Fibroblast of lung (primary cell): ENCODE data around the gene DDX54. TPM values are rescaled to one million over a fixed set of nuclear protein-coding genes. Genes with fewer than 3 reads are reported as not detected.
"Not testable (repeated sequence)": the region's sequence is repeated elsewhere in the genome, so short reads cannot be mapped to it uniquely, and the experiment has no call there.

ENCODE experiments used
- DNase-seq, 2 donors: peaks; one replicate each; pipeline versions ENCODE4 v3.0.0 to v3.0.0-alpha.2; 2010; ENCODE audit warnings: low read depth in 2 of 2
- H2AFZ ChIP-seq: 2 replicates; pipeline ENCODE4 v1.5.1; 2012; ENCODE audit warnings: low read length, control low read depth, inconsistent platforms
- H3K27ac ChIP-seq: 2 replicates; pipeline ENCODE4 v1.5.1; 2011; ENCODE audit warnings: low read length, control low read depth; ENCODE audit not compliant: insufficient read depth
- H3K27me3 ChIP-seq: 2 replicates; pipeline ENCODE4 v1.5.1; 2011; ENCODE audit warnings: mild to moderate bottlenecking, low read length; ENCODE audit not compliant: control insufficient read depth, insufficient read depth
- H3K36me3 ChIP-seq: 2 replicates; pipeline ENCODE4 v1.5.1; 2011; ENCODE audit warnings: low read length; ENCODE audit not compliant: control insufficient read depth, insufficient read depth
- H3K4me1 ChIP-seq: 2 replicates; pipeline ENCODE4 v1.5.1; 2011; ENCODE audit warnings: low read length; ENCODE audit not compliant: control insufficient read depth, insufficient read depth; ENCODE audit errors: extremely low read depth
- H3K4me2 ChIP-seq: 2 replicates; pipeline ENCODE4 v1.5.1; 2011; ENCODE audit warnings: low read length, control low read depth; ENCODE audit not compliant: insufficient read depth; ENCODE audit errors: extremely low read depth
- H3K4me3 ChIP-seq, 4 experiments: fragments of 200-600 bp in 1 of 4; sonication (generic) in 1 of 4; replicated peaks in 1 of 4; 2 replicates each; pipeline ENCODE4 v1.5.1; 2011 to 2016; ENCODE audit warnings: low read length in 4 of 4, low read depth in 3 of 4, mild to moderate bottlenecking in 3 of 4, control low read depth in 2 of 4, inconsistent platforms in 1 of 4, mixed read lengths in 1 of 4; ENCODE audit not compliant: insufficient read depth in 1 of 4; ENCODE audit errors: control extremely low read depth in 1 of 4
- H3K79me2 ChIP-seq: 2 replicates; pipeline ENCODE4 v1.5.1; 2012; ENCODE audit warnings: mild to moderate bottlenecking, low read length, inconsistent platforms; ENCODE audit not compliant: control insufficient read depth, insufficient read depth
- H3K9ac ChIP-seq: 2 replicates; pipeline ENCODE4 v1.5.1; 2011; ENCODE audit warnings: mild to moderate bottlenecking, low read length, control low read depth; ENCODE audit not compliant: insufficient read depth
- H3K9me3 ChIP-seq: 2 replicates; pipeline ENCODE4 v1.5.1; 2012; ENCODE audit warnings: low read depth, low read length; ENCODE audit not compliant: control insufficient read depth, insufficient read depth
- H4K20me1 ChIP-seq: 2 replicates; pipeline ENCODE4 v1.5.1; 2011; ENCODE audit warnings: low read length; ENCODE audit not compliant: control insufficient read depth, insufficient read depth; ENCODE audit errors: extremely low read depth
- CTCF ChIP-seq, 2 donors: IDR thresholded peaks in 1 of 2; conservative IDR thresholded peaks in 1 of 2; 1 replicate in 1 of 2; 2 replicates in 1 of 2; pipeline ENCODE4 v1.5.1; 2011 to 2012; ENCODE audit warnings: low read length in 2 of 2, control low read depth in 1 of 2, inconsistent platforms in 1 of 2, low read depth in 1 of 2, mild to moderate bottlenecking in 1 of 2
- EZH2 ChIP-seq: IDR thresholded peaks from 2 replicates; pipeline ENCODE4 v1.5.1; 2012; ENCODE audit warnings: low read length, control low read depth, mild to moderate bottlenecking; ENCODE audit errors: missing control alignments
- polyA plus RNA-seq, 2 donors: library from polyadenylated mRNA; depleted of rRNA in 1 of 2; stranded (reverse) in 1 of 2; unstranded in 1 of 2; fragments of >200 nt; gene quantifications; 2 replicates each; pipeline ENCODE4 v1.2.1, GENCODE V29; 2011 to 2012; ENCODE audit warnings: missing spikeins in 1 of 2
- total RNA-seq: library from RNA; depleted of rRNA; stranded (reverse); fragments of >200 nt; gene quantifications from 2 replicates; pipeline ENCODE4 v1.2.1, GENCODE V29; 2014

The DDX54 gene
- total and polyA plus RNA-seq, 2 donors (not counting 1 experiment from before 2014, with no cell fraction given): 20.5 to 23.6 TPM

GRCh38 chr12:113120670-113121370, 64.5 kb downstream of the DDX54 start:
- H2AFZ ChIP-seq: no peak overlapping the region
- TF ChIP-seq CTCF (conservative IDR thresholded peaks at IDR 0.05 in 1 of 2, IDR thresholded peaks at IDR 0.05 in 1 of 2; ENCODE audit: low read depth in 1 of 2, low read length in 2 of 2) (no peak), EZH2 (no peak)
- no peak overlapping the region for H3K4me2 ChIP-seq
- no peaks in the 10 kb centered on the region for H3K9me3 ChIP-seq
- H3K36me3 ChIP-seq: no peaks in the 10 kb centered on the region
- no peaks in the 10 kb centered on the region for H3K79me2 ChIP-seq
- H3K4me3 ChIP-seq: no peak overlapping the region
- no peak overlapping the region for H3K27ac ChIP-seq
- no peak overlapping the region for H3K9ac ChIP-seq
- no peak for DNase-seq
- no peaks in the 10 kb centered on the region for H3K4me1 ChIP-seq
- H3K27me3 ChIP-seq: no peaks in the 10 kb centered on the region
- no peaks in the 10 kb centered on the region for H4K20me1 ChIP-seq

DNA sequence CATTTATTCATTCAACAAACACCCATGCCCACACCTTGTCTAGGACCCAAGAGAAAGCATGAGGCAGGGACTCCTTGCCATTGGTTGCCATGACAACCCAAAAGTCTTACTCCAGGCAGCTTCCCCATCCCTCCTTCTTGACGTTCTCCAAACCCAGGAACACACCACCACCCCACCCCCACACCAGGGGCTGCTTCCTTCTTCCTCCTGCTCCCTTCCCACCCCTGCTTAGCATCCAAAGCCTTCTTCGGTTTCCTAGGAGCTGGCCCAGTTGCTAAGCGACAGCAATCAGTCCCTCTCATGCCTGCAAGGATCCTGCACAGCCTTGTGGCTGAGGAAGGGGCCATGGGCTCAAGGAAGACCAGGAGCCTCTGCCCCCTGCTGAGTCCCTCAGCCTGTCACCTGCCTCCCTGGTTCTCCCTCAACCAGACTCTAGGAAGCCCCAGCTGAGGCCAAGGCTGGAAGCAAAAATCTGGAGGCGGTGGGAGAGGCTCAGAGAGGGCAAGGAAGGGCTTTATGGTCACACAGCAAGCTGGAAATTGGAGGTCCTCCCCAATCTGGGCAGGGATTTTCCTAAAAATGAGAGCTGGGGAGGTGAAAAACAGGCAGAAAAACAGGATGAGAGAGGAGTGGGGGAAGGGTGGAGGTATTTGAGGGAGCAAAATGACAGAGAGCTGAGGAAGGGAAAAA, 65.2 kb downstream of the DDX54 start:
- H3K27me3 ChIP-seq: no peaks in the 10 kb centered on the region
- no peak for TF ChIP-seq CTCF (conservative IDR thresholded peaks at IDR 0.05 in 1 of 2, IDR thresholded peaks at IDR 0.05 in 1 of 2; ENCODE audit: low read depth in 1 of 2, low read length in 2 of 2)
- TF ChIP-seq EZH2: no peak
- no peaks in the 10 kb centered on the region for H3K36me3 ChIP-seq
- no peaks in the 10 kb centered on the region for H3K4me1 ChIP-seq
- H3K9me3 ChIP-seq: no peaks in the 10 kb centered on the region
- no peak overlapping the region for H3K4me2 ChIP-seq
- no peak overlapping the region for H3K27ac ChIP-seq
- DNase-seq: no peak
- H3K4me3 ChIP-seq: no peak overlapping the region
- no peak overlapping the region for H2AFZ ChIP-seq
- no peaks in the 10 kb centered on the region for H4K20me1 ChIP-seq
- H3K9ac ChIP-seq: no peak overlapping the region
- no peaks in the 10 kb centered on the region for H3K79me2 ChIP-seq

- H3K36me3 ChIP-seq: no peaks in the 10 kb centered on the region
- H3K4me3 ChIP-seq: no peak overlapping the region
- no peaks in the 10 kb centered on the region for H3K9me3 ChIP-seq
- no peaks in the 10 kb centered on the region for H4K20me1 ChIP-seq
- no peak overlapping the region for H3K4me2 ChIP-seq
- TF ChIP-seq EZH2: no peak
- TF ChIP-seq CTCF (conservative IDR thresholded peaks at IDR 0.05 in 1 of 2, IDR thresholded peaks at IDR 0.05 in 1 of 2; ENCODE audit: low read depth in 1 of 2, low read length in 2 of 2): no peak
- H3K9ac ChIP-seq: no peak overlapping the region
- H3K4me1 ChIP-seq: no peaks in the 10 kb centered on the region
- no peaks in the 10 kb centered on the region for H3K79me2 ChIP-seq
- no peak overlapping the region for H2AFZ ChIP-seq
- no peak overlapping the region for H3K27ac ChIP-seq
- no peaks in the 10 kb centered on the region for H3K27me3 ChIP-seq
- DNase-seq: no peak
Observed at GRCh38 chr12:113118142-113118541, 67.1 kb downstream of the DDX54 start.

DNA sequence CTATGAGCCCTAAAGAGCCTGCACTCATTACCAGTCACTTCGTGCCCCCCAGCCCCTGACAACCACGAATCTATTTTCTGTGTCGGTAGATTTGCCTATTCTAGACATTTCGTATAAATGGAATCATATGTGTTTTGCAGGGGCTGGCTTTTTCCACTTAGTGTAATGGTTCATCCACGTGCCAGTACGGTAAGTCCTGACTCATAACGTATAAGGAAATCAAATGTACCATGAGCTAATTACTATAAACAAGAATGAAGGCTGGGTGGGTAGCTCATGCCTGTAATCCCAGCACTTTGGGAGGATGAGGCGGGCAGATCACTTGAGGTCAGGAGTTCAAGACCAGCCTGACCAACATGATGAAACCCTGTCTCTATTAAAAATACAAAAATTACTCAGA, 67.6 kb downstream of the DDX54 start:
- not testable (repeated sequence) for H2AFZ ChIP-seq, H3K79me2 ChIP-seq, H3K36me3 ChIP-seq, H3K4me3 ChIP-seq, H3K4me2 ChIP-seq, H3K9me3 ChIP-seq, H4K20me1 ChIP-seq, H3K27ac ChIP-seq, H3K27me3 ChIP-seq, H3K4me1 ChIP-seq, H3K9ac ChIP-seq
- peak in 1 of 2 donors; percentile 33 for DNase-seq
